NCI-H460 (cell line): ENCODE measurements around the gene BAIAP2L1. TPM values are rescaled to one million over a fixed set of nuclear protein-coding genes. Genes with fewer than 3 reads are reported as not detected.
"Not testable (repeated sequence)": the region's sequence is repeated elsewhere in the genome, so short reads cannot be mapped to it uniquely, and the experiment has no call there.

Experiments
- DNase-seq: peaks from one replicate; pipeline ENCODE4 v3.0.0-alpha.2; 2016; ENCODE audit warnings: low read depth; ENCODE audit errors: extremely low read depth
- total RNA-seq: library from RNA; depleted of rRNA; stranded (reverse); fragments of >200 nt; shearing (Covaris generic); gene quantifications from 2 replicates; pipeline ENCODE4 v1.2.3, GENCODE V29; 2014

The BAIAP2L1 gene
- total RNA-seq, 1 experiment from 2014 or later, result 29.9 TPM

- no peak for DNase-seq
Observed at GRCh38 chr7:98399890-98400541, 874 bp downstream of the BAIAP2L1 start.

GRCh38 chr7:98399462-98399861, 1.4 kb downstream of the BAIAP2L1 start:
- DNase-seq, result no peak

- DNase-seq, result no peak
Observed at GRCh38 chr7:98398567-98399372, 2.1 kb downstream of the BAIAP2L1 start.

GRCh38 chr7:98396768-98397167, 4.1 kb downstream of the BAIAP2L1 start:
- no peak for DNase-seq

GRCh38 chr7:98395951-98396350, 4.9 kb downstream of the BAIAP2L1 start:
- no peak for DNase-seq

DNA sequence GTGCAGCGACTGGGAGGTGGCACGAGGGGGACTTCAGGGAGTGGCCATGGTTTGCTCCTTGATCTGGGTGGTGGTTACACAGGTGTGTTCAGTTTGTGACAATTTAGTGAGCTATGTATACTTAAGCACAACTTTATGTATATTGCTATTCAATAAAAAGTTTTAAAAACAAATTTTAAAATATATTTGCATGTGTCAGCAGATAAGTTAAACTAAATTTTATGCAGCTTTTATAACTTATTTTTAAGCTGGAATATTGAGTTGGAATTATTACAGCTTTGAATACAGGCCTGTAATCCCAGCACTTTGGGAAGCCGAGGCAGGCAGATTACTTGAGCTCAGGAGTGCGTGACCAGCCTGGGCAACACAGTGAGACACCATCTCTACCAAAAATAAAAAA, 5.4 kb downstream of the BAIAP2L1 start:
- no peak for DNase-seq

GRCh38 chr7:98394377-98394836, 6.5 kb downstream of the BAIAP2L1 start:
- DNase-seq, result no peak

DNA sequence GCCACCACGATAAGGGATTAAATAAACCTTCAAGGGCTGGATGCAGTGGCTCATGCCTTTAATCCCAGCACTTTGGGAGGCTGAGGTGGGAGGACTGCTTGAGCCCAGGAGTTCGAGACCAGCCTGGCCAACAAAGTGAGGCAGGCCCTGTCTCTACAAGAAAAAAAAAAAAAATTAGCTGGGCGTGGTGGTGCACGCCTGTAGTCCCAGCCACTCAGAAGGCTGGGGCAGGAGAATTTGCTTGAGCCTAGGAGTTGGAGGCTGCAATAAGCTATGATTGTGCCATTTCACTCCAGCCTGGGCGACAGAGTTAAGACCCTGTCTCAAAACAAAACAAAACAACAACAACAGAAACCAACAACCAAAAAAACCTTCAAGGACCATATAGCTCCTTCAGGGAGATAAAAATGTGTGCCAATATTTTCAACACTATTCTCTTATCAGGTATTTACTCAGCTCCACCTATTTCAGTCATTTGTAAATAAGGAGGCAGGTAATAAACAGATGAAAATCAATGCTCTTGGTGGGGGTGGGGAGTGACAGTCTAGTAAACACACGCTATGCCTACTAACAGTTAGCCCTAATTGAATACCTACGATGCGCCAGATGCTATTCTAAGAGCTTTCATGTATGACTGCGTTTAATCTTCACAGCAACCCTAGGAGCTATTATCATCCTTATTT, 13.2 kb downstream of the BAIAP2L1 start:
- DNase-seq, result no peak

GRCh38 chr7:98387131-98387530, 13.8 kb downstream of the BAIAP2L1 start:
- no peak for DNase-seq

- not testable (repeated sequence) for DNase-seq
Observed at GRCh38 chr7:98385532-98385931, 15.4 kb downstream of the BAIAP2L1 start.

DNA sequence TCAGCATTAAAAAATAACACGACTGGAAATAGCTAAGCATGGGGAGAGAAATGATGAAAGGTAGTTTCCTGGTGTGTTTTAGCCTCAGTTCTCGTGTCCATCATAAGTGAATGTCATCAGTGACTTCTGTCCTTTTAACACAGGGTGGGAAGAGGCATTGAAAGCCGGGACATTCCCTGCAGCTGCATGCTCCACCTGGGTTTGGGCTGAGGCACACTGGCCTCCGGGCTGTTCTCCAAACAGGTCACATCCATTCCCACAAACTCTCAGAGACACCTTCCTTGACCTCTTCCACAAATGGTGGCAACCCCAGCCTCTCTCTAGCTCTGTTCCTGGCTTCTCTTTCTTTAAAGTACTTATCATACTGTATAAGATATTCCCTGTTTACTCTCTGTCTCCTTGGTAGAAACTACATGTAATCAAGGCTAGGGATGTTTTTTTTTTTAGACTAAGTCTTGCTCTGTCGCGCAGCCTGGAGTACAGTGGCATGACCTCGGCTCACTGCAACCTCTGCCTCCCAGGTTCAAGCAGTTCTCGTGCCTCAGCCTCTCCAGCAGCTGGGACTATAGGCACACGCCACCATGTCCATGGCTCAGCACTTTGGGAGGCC, 22.6 kb downstream of the BAIAP2L1 start:
- DNase-seq, result no peak

- DNase-seq, result no peak
Observed at GRCh38 chr7:98376711-98377110, 24.2 kb downstream of the BAIAP2L1 start.

DNA sequence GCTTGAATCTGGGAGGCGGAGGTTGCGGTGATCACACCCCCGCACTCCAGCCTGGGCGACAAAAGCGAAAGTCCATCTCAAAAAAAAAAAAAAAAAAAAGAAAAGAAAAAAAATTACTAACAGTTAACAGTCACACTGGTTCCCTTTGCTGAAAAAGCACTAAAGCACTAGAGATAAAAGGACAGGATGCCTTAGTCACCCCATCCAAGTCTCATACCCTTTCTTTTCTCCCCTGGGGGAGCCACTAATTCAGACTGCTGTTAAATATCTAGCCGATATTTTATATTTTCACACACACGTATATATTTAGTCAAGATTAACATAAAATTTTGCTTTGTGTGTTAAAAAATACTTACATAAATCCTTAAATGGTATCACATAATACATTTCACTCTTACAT, 25.2 kb downstream of the BAIAP2L1 start:
- DNase-seq, result no peak

GRCh38 chr7:98374285-98374680, 26.6 kb downstream of the BAIAP2L1 start:
- no peak for DNase-seq

DNA sequence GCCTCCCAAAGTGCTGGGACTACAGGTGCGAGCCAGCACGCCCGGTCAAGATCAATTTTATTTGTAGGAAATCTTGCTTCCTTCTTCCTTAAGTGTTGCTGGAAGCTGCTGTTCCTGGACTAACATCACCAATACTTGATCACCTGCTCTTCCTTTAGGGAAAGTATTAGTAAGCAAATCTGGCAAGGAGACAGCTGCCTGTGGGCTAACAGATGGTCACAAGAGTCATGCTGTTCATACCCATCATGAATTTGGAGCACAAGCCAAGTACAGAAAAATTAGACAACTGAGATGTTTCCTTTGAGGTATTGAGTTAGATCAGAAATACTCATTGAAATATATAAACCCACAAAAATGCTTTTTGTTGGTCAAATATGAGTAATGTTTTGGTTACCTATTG, 27.9 kb downstream of the BAIAP2L1 start:
- no peak for DNase-seq

- no peak for DNase-seq
Observed at GRCh38 chr7:98369726-98370125, 31.2 kb downstream of the BAIAP2L1 start.

DNA sequence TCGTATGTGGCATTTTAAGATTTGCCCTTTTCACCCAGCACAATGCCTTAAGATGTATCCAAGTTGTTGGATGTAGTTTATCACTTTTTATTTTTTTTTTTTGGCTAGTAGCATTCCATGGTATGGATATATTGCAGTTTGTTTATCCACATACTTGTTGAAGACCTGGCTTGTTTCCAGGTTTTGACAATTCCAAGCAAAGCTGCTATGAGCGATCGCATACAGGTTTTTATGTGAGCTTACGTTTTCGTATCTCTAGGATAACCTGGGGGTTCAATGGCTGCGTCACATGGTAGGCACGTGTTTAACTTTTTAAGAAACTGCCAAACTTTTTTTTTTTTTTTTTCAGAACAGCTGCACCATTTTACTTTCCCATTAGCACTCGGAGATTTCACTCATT, 32.2 kb downstream of the BAIAP2L1 start:
- DNase-seq, result no peak

DNA sequence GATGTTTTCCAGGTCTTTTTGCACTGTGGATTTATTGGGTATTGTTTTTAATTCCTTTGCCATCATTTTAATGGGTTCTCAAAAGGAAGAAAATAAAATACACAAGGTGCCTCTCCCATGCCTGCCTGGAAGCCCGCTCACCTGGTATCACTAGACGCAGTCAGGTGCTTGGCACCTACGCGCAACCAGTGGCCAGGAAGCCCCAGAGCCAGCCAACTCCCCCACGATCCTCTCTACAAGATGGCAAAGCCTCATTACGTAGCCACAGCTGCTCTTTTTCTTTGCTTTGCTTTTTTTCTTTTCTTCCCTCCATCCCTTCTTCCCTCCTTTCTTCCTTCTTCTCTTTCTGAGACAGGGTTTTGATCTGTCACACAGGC, 34.3 kb downstream of the BAIAP2L1 start:
- DNase-seq, result no peak

DNA sequence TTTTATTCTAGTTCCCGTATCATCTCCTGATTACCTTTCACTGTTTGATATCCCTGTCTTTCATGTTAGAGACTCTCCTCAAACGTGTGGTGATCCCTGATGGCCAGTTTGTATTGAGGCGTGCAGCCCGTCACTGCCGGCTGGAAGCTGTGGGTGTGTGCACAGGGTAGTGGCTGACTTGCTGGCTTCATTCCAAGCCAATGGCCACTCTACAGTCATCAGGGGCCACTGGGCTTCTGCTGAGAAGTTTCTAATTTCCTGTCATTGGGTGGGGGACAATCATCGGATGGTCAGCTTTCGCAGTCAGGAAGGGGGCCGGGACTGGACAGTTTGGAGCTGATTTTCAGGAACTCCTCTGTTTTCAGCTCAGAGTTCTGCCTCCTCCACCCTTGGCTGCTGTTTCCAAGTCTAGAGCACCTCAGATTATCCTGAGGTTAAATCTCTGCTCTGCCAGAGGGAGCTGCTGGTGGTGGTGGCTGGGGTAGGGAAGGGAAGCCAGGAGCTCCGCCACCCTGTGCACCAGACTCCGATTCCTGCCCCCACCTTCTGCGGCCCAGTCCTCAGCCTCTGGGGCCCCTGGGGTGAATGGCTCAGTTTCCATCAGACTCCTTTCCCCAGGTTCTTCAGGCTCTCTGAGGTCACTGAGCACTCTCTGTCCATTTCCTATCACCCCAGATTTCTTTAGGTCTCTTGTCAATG, 34.9 kb downstream of the BAIAP2L1 start:
- no peak for DNase-seq

GRCh38 chr7:98364220-98364619, 36.7 kb downstream of the BAIAP2L1 start:
- DNase-seq, result no peak

GRCh38 chr7:98362517-98362916, 38.4 kb downstream of the BAIAP2L1 start:
- no peak for DNase-seq
